Pancreas (tissue), 10 donors: ENCODE results near the gene ETV3. TPM values are rescaled to one million over a fixed set of nuclear protein-coding genes. Genes with fewer than 3 reads are reported as not detected.

Experiments
- ATAC-seq, 4 donors: fragments of 200-7000 bp; cut with Tn5 transposase; one replicate each; pipeline versions ENCODE4 v1.8.0 to v1.9.1; 2020; ENCODE audit warnings: mild to moderate bottlenecking in 4 of 4, moderate library complexity in 4 of 4
- DNase-seq, 6 donors: peaks; one replicate each; pipeline ENCODE4 v3.0.0-alpha.2; 2020
- FAIRE-seq: peaks from 2 replicates; lab custom pipeline; 2012; peaks lifted over from hg19 to GRCh38; lab: Jason Lieb, UNC
- H3K27ac ChIP-seq, 4 donors: fragments of 200-600 bp; sonication (generic); 1 replicate in 3 of 4; 2 replicates in 1 of 4; pipeline versions ENCODE4 v1.5.0 to v1.8.0; 2020
- H3K27me3 ChIP-seq, 4 donors: fragments of 200-600 bp; one replicate each; pipeline ENCODE4 v1.8.0; 2021
- H3K36me3 ChIP-seq, 3 donors: fragments of 200-600 bp; sonication (generic) in 1 of 3; one replicate each; pipeline versions ENCODE4 v1.5.0 to v1.8.0; 2020 to 2021
- H3K4me1 ChIP-seq, 3 donors: fragments of 200-600 bp; one replicate each; pipeline ENCODE4 v1.8.0; 2021
- H3K4me3 ChIP-seq, 4 donors: fragments of 200-600 bp; sonication (generic) in 2 of 4; one replicate each; pipeline versions ENCODE4 v1.5.0 to v1.8.0; 2020 to 2021
- H3K9me3 ChIP-seq, 4 donors: fragments of 200-600 bp; one replicate each; pipeline ENCODE4 v1.8.0; 2021
- CTCF ChIP-seq, 4 donors: fragments of 200-600 bp; sonication (generic) in 3 of 4; IDR thresholded peaks; one replicate each; pipeline versions ENCODE4 v1.5.0 to v1.8.0; 2021; ENCODE audit warnings: antibody characterized with exemption in 4 of 4
- WGBS, 2 donors: extraction: QIAGEN DNeasy Blood & Tissue Kit; methylation state at CpG; one replicate each; pipeline ENCODE4 v1.1.7; 2013; 5-methylcytosine and 5-hydroxymethylcytosine counted together
- intact Hi-C, 3 donors: fragments of 100-400 bp; cut with DNase I; formaldehyde crosslinking; loops; one replicate each; pipeline versions ENCODE4 v1.11.1 to v1.14.2; 2022
- polyA plus RNA-seq, 2 donors: library from polyadenylated mRNA; stranded (reverse); fragments of 200-250 nt; gene quantifications; one replicate each; pipeline ENCODE4 v1.2.3, GENCODE V29; 2013
- total RNA-seq, 6 donors: library from RNA; stranded (reverse); fragmentation: NEBNext Ultra II Directional in 4 of 6; extraction: Animal tissue kit (Norgen Biotek cat#: 25700) in 4 of 6; gene quantifications; one replicate each; pipeline versions ENCODE4 v1.2.1 to v1.2.4, GENCODE V29; 2021 to 2023
- donor health status: healthy with polysubstance abuse.
- donor health status: DM: no; HTN: no; CAD: no; lungs with moderate emphysema.
- donor health status: DM: no; HTN: no; CAD: no.
- donor health status: control.
- donor health status: control.
- donor health status: Bipolar disorder and iron deficiency.
- donor health status: DM: yes; HTN: yes; CAD: no.
- donor health status: DM: no; HTN: no; CAD: no.
- donor health status: DM: no; HTN: no; CAD: no.
- donor health status: DM: yes; HTN: yes; CAD: no.

The ETV3 gene
- total and polyA plus RNA-seq, 8 donors: 2.9 to 12.9 (median 7.3) TPM

GRCh38 chr1:157151506-157151905, 13.3 kb upstream of the ETV3 start:
- no peak for DNase-seq
- 64 to 70% methylated on average over 3 of the region's 3 CpGs for WGBS, 2 donors

GRCh38 chr1:157151073-157151472, 12.9 kb upstream of the ETV3 start:
- intact Hi-C loops: no loop called here
- no peak for ATAC-seq

More at GRCh38 chr1:157151506-157151905, 13.3 kb upstream of the ETV3 start:
- no peaks in the 10 kb centered on the region for H3K36me3 ChIP-seq
- H3K4me1 ChIP-seq: peaks cover 0 to 21% (median 4%) of the 10 kb centered on the region in 3 donors
- H3K27ac ChIP-seq: no peak overlapping the region
- H3K27me3 ChIP-seq: no peaks in the 10 kb centered on the region
- FAIRE-seq (no peak), ATAC-seq (no peak)
- H3K9me3 ChIP-seq: no peaks in the 10 kb centered on the region
- intact Hi-C loops: no loop called here
- no peak overlapping the region for H3K4me3 ChIP-seq
- no peak for TF ChIP-seq CTCF (IDR thresholded peaks at IDR 0.05)

GRCh38 chr1:157150631-157151030, 12.4 kb upstream of the ETV3 start:
- Histone ChIP-seq H3K4me1 (peaks cover 0 to 16% (median under 1%) of the 10 kb centered on the region in 3 donors), H3K9me3 (no peaks in the 10 kb centered on the region), H3K27me3 (no peaks in the 10 kb centered on the region), H3K36me3 (no peaks in the 10 kb centered on the region), H3K4me3 (no peak overlapping the region), H3K27ac (no peak overlapping the region)
- FAIRE-seq: no peak
- DNase-seq: no peak
- TF ChIP-seq CTCF (IDR thresholded peaks at IDR 0.05): no peak
- intact Hi-C loops: no loop called here
- no peak for ATAC-seq
- 74 to 81% methylated on average over 6 of the region's 6 CpGs for WGBS, 2 donors

More at GRCh38 chr1:157151073-157151472, 12.9 kb upstream of the ETV3 start:
- Histone ChIP-seq H3K27ac (no peak overlapping the region), H3K4me3 (no peak overlapping the region), H3K36me3 (no peaks in the 10 kb centered on the region), H3K27me3 (no peaks in the 10 kb centered on the region), H3K9me3 (no peaks in the 10 kb centered on the region), H3K4me1 (peaks cover 0 to 20% (median 4%) of the 10 kb centered on the region in 3 donors)
- DNase-seq (no peak), FAIRE-seq (no peak)
- WGBS, 2 donors: 80 to 82% methylated on average over 3 of the region's 3 CpGs
- no peak for TF ChIP-seq CTCF (IDR thresholded peaks at IDR 0.05)

GRCh38 chr1:157147906-157148700, 9.9 kb upstream of the ETV3 start:
- Histone ChIP-seq H3K9me3 (no peaks in the 10 kb centered on the region), H3K27me3 (no peaks in the 10 kb centered on the region), H3K4me3 (no peak overlapping the region), H3K27ac (peak overlapping the region in 1 of 4 donors; percentile 1), H3K36me3 (no peaks in the 10 kb centered on the region), H3K4me1 (no peaks in the 10 kb centered on the region)
- 59 to 60% methylated on average over 10 of the region's 10 CpGs for WGBS, 2 donors
- no peak for FAIRE-seq
- TF ChIP-seq CTCF (IDR thresholded peaks at IDR 0.05): no peak
- DNase-seq: no peak
- intact Hi-C loops: no loop called here
- peak in 1 of 4 donors; percentile 36 for ATAC-seq

- H3K4me3 ChIP-seq: no peak overlapping the region
- no peak overlapping the region for H3K27ac ChIP-seq
- no peaks in the 10 kb centered on the region for H3K9me3 ChIP-seq
- FAIRE-seq: no peak
- no peak for DNase-seq
- ATAC-seq: no peak
- no peak for TF ChIP-seq CTCF (IDR thresholded peaks at IDR 0.05)
- H3K36me3 ChIP-seq: no peaks in the 10 kb centered on the region
- H3K27me3 ChIP-seq: no peaks in the 10 kb centered on the region
- 66 to 70% methylated on average over 1 of the region's 1 CpG for WGBS, 2 donors
- intact Hi-C loops: no loop called here
- H3K4me1 ChIP-seq: no peaks in the 10 kb centered on the region
Measured at GRCh38 chr1:157147037-157147436, 8.8 kb upstream of the ETV3 start.
